Activated naive CD4-positive, alpha-beta T cell treated with anti-CD3 and anti-CD28 coated beads for 36 hours (primary cell): ENCODE measurements around the gene TLR10. TPM values are rescaled to one million over a fixed set of nuclear protein-coding genes. Genes with fewer than 3 reads are reported as not detected.

Experiments
- CTCF ChIA-PET: fragments of 350-600 bp; sonication (Branson Sonifier 250); formaldehyde crosslinking; loops from one replicate; lab custom pipeline; 2021; ENCODE audit warnings: antibody characterized with exemption; lab: Charles Lee
- DNase-seq: peaks from one replicate; pipeline ENCODE4 v3.0.0-alpha.2; 2020
- H3K27ac Mint-ChIP-seq: one replicate; pipeline ENCODE4 v1.8.0; 2021; ENCODE audit warnings: mild to moderate bottlenecking, mixed read lengths
- H3K27me3 Mint-ChIP-seq: one replicate; pipeline ENCODE4 v1.8.0; 2021; ENCODE audit warnings: low read depth, mixed read lengths
- H3K36me3 Mint-ChIP-seq: one replicate; pipeline ENCODE4 v1.8.0; 2021; ENCODE audit warnings: low read depth, mixed read lengths
- H3K4me1 Mint-ChIP-seq: one replicate; pipeline ENCODE4 v1.8.0; 2021; ENCODE audit warnings: low read depth, mixed read lengths
- H3K4me3 Mint-ChIP-seq: one replicate; pipeline ENCODE4 v1.8.0; 2021; ENCODE audit warnings: mild to moderate bottlenecking, moderate library complexity, mixed read lengths
- H3K9me3 Mint-ChIP-seq: one replicate; pipeline ENCODE4 v1.8.0; 2021; ENCODE audit warnings: mixed read lengths
- intact Hi-C: fragments of 100-400 bp; cut with micrococcal nuclease; formaldehyde crosslinking; loops from one replicate; pipeline ENCODE4 v1.15.1; 2023
- total RNA-seq, 2 experiments: library from RNA; stranded (reverse); gene quantifications; one replicate each; pipeline ENCODE4 v1.2.3, GENCODE V29; 2021

TLR10 gene
- total RNA-seq, result under 1 TPM; 0.12 to 0.17 TPM

GRCh38 chr4:38782452-38783108 is at the start of gene TLR10:
TSS of gene TLR10 (minus strand) at chr4:38782990. CDS start at chr4:38775590, 7,400 bp downstream.
- DNase-seq, result peak; percentile 57
- H3K9me3 Mint-ChIP-seq, result no peaks in the 10 kb centered on the region
- H3K4me3 Mint-ChIP-seq, result no peak within 1 kb of the TSS
- peaks cover 4% of the 10 kb centered on the region for H3K4me1 Mint-ChIP-seq
- H3K27ac Mint-ChIP-seq, result no peak within 1 kb of the TSS
- CTCF ChIA-PET, result interaction anchor here (0.6 to 8.1 kb wide), 34 partner anchors 8 to 905 kb away, joined by 3 to 127 read pairs (median 4); partner anchors contain the start of gene TLR1
- intact Hi-C loops, result loop anchor here (1.0 kb wide), 2 partner anchors 23 to 603 kb away; no protein-coding TSS in a partner anchor
- no peaks in the 10 kb centered on the region for H3K27me3 Mint-ChIP-seq
- no peaks in the 10 kb centered on the region for H3K36me3 Mint-ChIP-seq

- H3K36me3 Mint-ChIP-seq, result no peaks in the 10 kb centered on the region
- DNase-seq, result no peak
- peaks cover 5% of the 10 kb centered on the region for H3K4me1 Mint-ChIP-seq
- no peak overlapping the region for H3K4me3 Mint-ChIP-seq
- H3K27me3 Mint-ChIP-seq, result no peaks in the 10 kb centered on the region
- peaks cover 11% of the 10 kb centered on the region for H3K9me3 Mint-ChIP-seq
- intact Hi-C loops, result no loop called here
- no peak overlapping the region for H3K27ac Mint-ChIP-seq
- CTCF ChIA-PET, result interaction anchor here (0.8 to 1.3 kb wide), 2 partner anchors 27 to 29 kb away, joined by 3 to 5 read pairs; no protein-coding TSS in a partner anchor
Observed at GRCh38 chr4:38832206-38832605, 49.4 kb upstream of the TLR10 start.

GRCh38 chr4:38831653-38832052 is 48.9 kb upstream of the TLR10 start:
- DNase-seq, result no peak
- Mint-ChIP-seq H3K27ac (no peak overlapping the region), H3K36me3 (no peaks in the 10 kb centered on the region), H3K4me1 (no peaks in the 10 kb centered on the region), H3K4me3 (no peak overlapping the region), H3K9me3 (peaks cover 9% of the 10 kb centered on the region), H3K27me3 (no peaks in the 10 kb centered on the region)
- intact Hi-C loops, result no loop called here
- CTCF ChIA-PET, result interaction anchor here (0.8 to 1.3 kb wide), 2 partner anchors 26 to 29 kb away, joined by 3 to 5 read pairs; no protein-coding TSS in a partner anchor

- CTCF ChIA-PET, result interaction anchor here (1.0 to 2.2 kb wide), 2 partner anchors 32 to 47 kb away, joined by 3 to 9 read pairs; partner anchors contain the start of gene TLR10
- no peak for DNase-seq
- intact Hi-C loops, result no loop called here
- H3K36me3 Mint-ChIP-seq, result no peaks in the 10 kb centered on the region
- no peak overlapping the region for H3K4me3 Mint-ChIP-seq
- no peaks in the 10 kb centered on the region for H3K4me1 Mint-ChIP-seq
- H3K27me3 Mint-ChIP-seq, result no peaks in the 10 kb centered on the region
- no peaks in the 10 kb centered on the region for H3K9me3 Mint-ChIP-seq
- no peak overlapping the region for H3K27ac Mint-ChIP-seq
Observed at GRCh38 chr4:38829237-38829636, 46.4 kb upstream of the TLR10 start.

GRCh38 chr4:38823766-38824165 is 41.0 kb upstream of the TLR10 start:
- Mint-ChIP-seq H3K27ac (no peak overlapping the region), H3K27me3 (no peaks in the 10 kb centered on the region), H3K36me3 (peaks cover 4% of the 10 kb centered on the region), H3K4me3 (no peak overlapping the region), H3K4me1 (peaks cover 20% of the 10 kb centered on the region), H3K9me3 (peaks cover 4% of the 10 kb centered on the region)
- CTCF ChIA-PET, result no interaction called here
- DNase-seq, result no peak
- intact Hi-C loops, result no loop called here

GRCh38 chr4:38822748-38823303 is 40.0 kb upstream of the TLR10 start:
- Mint-ChIP-seq H3K4me1 (peaks cover 25% of the 10 kb centered on the region), H3K9me3 (peaks cover 4% of the 10 kb centered on the region), H3K4me3 (no peak overlapping the region), H3K27ac (no peak overlapping the region), H3K36me3 (peaks cover 4% of the 10 kb centered on the region), H3K27me3 (no peaks in the 10 kb centered on the region)
- CTCF ChIA-PET, result interaction anchor here (0.9 to 1.4 kb wide), 3 partner anchors 19 to 41 kb away, joined by 3 to 8 read pairs (median 4); partner anchors contain the start of gene TLR10
- DNase-seq, result no peak
- intact Hi-C loops, result no loop called here

- Mint-ChIP-seq H3K9me3 (peaks cover 4% of the 10 kb centered on the region), H3K27me3 (no peaks in the 10 kb centered on the region), H3K4me1 (peaks cover 25% of the 10 kb centered on the region), H3K27ac (no peak overlapping the region), H3K4me3 (no peak overlapping the region), H3K36me3 (peaks cover 4% of the 10 kb centered on the region)
- intact Hi-C loops, result no loop called here
- CTCF ChIA-PET, result interaction anchor here (0.6 to 1.4 kb wide), 6 partner anchors 18 to 500 kb away, joined by 3 to 8 read pairs (median 4); partner anchors contain the start of gene TLR10
- no peak for DNase-seq
Observed at GRCh38 chr4:38821739-38822138, 38.9 kb upstream of the TLR10 start.

GRCh38 chr4:38820329-38821061 is 37.7 kb upstream of the TLR10 start:
- Mint-ChIP-seq H3K27ac (no peak overlapping the region), H3K27me3 (no peaks in the 10 kb centered on the region), H3K9me3 (peaks cover 4% of the 10 kb centered on the region), H3K4me1 (peaks cover 25% of the 10 kb centered on the region), H3K4me3 (no peak overlapping the region), H3K36me3 (peaks cover 4% of the 10 kb centered on the region)
- CTCF ChIA-PET, result interaction anchor here (0.6 to 2.1 kb wide), 3 partner anchors 38 to 464 kb away, joined by 3 to 5 read pairs (median 3); partner anchors contain the start of gene TLR10
- intact Hi-C loops, result no loop called here
- no peak for DNase-seq

GRCh38 chr4:38819569-38819968 is 36.8 kb upstream of the TLR10 start:
- intact Hi-C loops, result loop anchor here (1.0 to 5.0 kb wide), 5 partner anchors 15 to 688 kb away; partner anchors contain the start of genes TLR1, TLR6 and TMEM156
- CTCF ChIA-PET, result interaction anchor here (0.6 to 2.1 kb wide), 3 partner anchors 37 to 463 kb away, joined by 3 to 7 read pairs (median 5); partner anchors contain the start of gene TLR10

GRCh38 chr4:38818441-38818976 is 35.7 kb upstream of the TLR10 start:
- Mint-ChIP-seq H3K27ac (no peak overlapping the region), H3K4me3 (no peak overlapping the region), H3K27me3 (no peaks in the 10 kb centered on the region), H3K9me3 (peaks cover 10% of the 10 kb centered on the region), H3K36me3 (peaks cover 4% of the 10 kb centered on the region), H3K4me1 (peaks cover 25% of the 10 kb centered on the region)
- intact Hi-C loops, result loop anchor here (5.0 kb wide), 1 partner anchor 214 kb away; the partner anchor contains the start of gene TMEM156
- DNase-seq, result peak; percentile 18
- CTCF ChIA-PET, result interaction anchor here (0.7 to 1.1 kb wide), 2 partner anchors 59 to 60 kb away, joined by 3 to 7 read pairs; no protein-coding TSS in a partner anchor

More at GRCh38 chr4:38819569-38819968, 36.8 kb upstream of the TLR10 start:
- no peaks in the 10 kb centered on the region for H3K27me3 Mint-ChIP-seq
- peak overlapping the region; percentile 62 for H3K27ac Mint-ChIP-seq
- peaks cover 25% of the 10 kb centered on the region for H3K4me1 Mint-ChIP-seq
- DNase-seq, result no peak
- H3K4me3 Mint-ChIP-seq, result no peak overlapping the region
- peaks cover 6% of the 10 kb centered on the region for H3K9me3 Mint-ChIP-seq
- peaks cover 4% of the 10 kb centered on the region for H3K36me3 Mint-ChIP-seq

- peaks cover 25% of the 10 kb centered on the region for H3K4me1 Mint-ChIP-seq
- H3K4me3 Mint-ChIP-seq, result no peak overlapping the region
- no peak for DNase-seq
- CTCF ChIA-PET, result no interaction called here
- intact Hi-C loops, result loop anchor here (5.0 kb wide), 1 partner anchor 216 kb away; the partner anchor contains the start of gene TMEM156
- H3K9me3 Mint-ChIP-seq, result peaks cover 5% of the 10 kb centered on the region
- no peaks in the 10 kb centered on the region for H3K36me3 Mint-ChIP-seq
- H3K27ac Mint-ChIP-seq, result peak overlapping the region; percentile 29
- H3K27me3 Mint-ChIP-seq, result no peaks in the 10 kb centered on the region
Observed at GRCh38 chr4:38815885-38816782, 33.3 kb upstream of the TLR10 start.
